HG03469 (cell line): ENCODE data around the gene ENPP3.
"Not testable (repeated sequence)": the region's sequence is repeated elsewhere in the genome, so short reads cannot be mapped to it uniquely, and the experiment has no call there.

Experiments
- ATAC-seq: cut with Tn5 transposase; IDR thresholded peaks from one replicate; pipeline ENCODE4 v1.9.1; 2021; ENCODE audit warnings: mild to moderate bottlenecking, moderate library complexity, moderate number of reproducible peaks; ENCODE audit not compliant: unreplicated experiment

ENPP3 gene

DNA sequence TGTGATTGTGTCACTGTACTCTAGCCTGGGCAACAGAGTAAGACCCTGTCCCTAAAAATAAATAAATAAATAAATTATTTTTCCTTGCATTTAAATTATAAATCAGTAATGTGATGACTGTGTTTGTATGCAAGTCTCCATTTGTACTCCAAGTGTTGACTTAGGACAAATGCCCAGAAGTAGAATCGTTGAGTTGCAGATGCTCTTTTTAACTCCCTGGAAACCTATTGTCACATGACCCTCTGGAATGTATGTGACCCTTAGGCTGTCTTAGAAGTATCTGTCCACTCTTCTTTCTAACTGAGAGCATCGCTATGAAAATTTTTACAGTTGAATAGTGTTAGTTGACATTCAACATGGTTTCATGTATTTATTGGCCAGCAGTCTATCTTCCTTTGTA is 45.3 kb downstream of the ENPP3 start:
- ATAC-seq: no peak

DNA sequence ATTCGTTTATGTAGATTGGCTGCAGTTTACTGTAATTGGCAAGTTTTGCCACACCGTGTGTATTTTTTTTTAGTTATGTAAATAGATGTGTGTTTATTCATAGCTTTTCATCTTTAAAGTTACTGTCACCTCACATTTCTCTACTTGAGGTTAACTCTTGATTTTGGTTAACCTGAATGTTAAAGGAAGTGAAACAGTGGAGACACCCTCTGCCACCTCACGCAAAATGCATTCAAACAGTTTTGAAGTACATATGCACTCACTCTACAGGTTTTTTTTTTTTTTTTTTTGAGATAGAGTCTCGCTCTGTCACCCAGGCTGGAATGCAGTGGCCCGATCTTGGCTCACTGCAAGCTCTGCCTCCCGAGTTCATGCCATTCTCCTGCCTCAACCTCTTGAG is 46.4 kb downstream of the ENPP3 start:
- ATAC-seq: peak; percentile 67

DNA sequence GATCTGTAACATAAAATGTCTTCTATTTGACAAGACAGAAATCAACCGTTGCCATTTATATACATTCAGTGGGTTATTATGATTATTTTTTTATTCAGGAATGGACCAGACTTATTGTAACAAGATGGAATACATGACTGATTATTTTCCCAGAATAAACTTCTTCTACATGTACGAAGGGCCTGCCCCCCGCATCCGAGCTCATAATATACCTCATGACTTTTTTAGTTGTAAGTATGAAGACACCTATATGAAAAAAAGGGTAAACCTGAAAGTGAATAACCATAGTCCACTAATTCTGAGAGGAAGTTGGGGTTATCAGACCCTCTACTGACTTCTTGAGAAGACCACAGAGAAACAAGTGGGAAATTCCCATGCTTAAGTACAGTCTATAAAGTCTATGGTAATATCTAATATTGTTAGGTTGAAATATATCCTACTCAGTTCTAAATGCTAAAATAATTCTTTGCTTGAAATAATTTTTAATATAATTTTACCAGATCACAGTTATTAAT is 48.2 kb downstream of the ENPP3 start:
- peak; percentile 59 for ATAC-seq

DNA sequence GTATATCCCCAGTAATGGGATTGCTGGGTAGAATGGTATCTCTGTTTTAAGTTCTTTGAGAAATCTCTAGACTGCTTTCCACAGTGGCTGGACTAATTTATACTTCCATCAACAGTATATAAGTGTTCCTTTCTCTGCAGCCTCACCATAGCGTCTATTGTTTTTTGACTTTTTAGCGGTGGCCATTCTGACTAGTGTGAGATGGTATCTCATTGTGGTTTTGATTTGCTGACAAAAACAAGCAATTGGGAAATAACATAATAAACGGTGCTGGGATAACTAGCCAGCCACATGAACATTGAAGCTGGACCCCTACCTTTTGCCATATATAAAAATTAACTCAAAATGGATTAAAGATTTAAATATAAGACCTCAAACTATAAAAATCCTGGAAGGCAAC is 49.9 kb downstream of the ENPP3 start:
- no peak for ATAC-seq

DNA sequence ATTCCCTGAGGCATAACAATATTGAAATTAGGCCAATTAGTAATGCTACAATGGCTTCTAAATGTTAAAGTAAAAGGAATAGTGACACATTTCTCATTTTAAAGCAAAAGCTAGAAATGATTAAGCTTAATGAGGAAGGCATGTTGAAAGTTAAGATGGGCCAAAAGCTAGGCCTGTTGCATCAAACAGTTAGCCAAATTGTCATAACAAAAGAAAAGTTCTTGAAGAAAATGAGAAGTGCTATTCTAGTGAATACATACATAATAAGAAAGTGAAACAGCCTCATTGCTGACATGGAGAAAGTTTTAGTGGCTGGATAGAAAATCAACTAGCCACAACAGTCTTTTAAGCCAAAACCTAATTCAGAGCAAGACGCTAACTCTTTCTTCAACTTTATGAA is 51.2 kb downstream of the ENPP3 start:
- ATAC-seq: peak; percentile 37

DNA sequence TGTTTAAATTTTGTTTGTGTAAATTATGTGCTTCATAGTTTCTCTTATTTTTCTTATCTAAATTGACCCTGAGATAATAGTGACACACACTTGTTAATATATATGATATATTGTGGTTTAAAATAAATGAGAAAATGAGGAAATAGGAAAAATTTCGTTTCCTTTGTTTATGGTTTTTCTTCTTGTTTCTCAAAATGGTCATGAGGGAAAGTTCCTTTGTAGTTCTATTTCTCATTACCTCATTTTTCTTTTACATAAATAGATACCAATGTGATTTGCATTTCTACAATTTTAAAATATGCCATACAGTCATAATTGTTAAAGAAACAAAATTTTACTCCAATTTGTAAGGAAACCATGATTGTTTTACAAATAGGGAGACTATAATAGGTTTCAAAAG is 54.9 kb downstream of the ENPP3 start:
- no peak for ATAC-seq

DNA sequence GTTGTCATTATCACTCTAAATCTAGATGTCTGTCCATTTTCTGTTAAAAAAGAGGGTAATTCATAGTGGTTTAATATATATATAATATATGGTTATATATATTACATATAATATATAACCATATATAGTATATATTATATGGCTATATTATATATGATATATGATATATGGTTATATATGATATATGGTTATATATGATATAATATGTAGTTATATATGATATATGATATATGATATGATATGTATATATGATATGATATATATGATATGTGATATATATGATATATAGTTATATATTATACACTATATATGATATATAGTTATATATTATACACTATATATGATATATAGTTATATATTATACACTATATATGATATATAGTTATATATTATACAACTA is 55.5 kb downstream of the ENPP3 start:
- no peak for ATAC-seq

DNA sequence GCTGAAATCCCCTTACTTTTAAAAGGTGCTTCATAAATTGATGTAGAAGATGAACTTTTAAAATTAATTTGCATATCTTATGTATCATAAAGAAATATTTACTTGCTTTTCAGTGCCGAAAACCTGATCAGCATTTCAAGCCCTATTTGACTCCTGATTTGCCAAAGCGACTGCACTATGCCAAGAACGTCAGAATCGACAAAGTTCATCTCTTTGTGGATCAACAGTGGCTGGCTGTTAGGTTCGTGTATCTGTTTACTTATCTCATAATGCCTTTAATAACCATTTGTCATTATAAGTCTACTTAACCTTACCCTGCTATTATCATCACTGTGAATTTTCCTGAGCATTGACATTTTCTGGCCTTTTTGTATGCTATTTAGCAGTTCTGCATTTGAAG is 56.3 kb downstream of the ENPP3 start:
- ATAC-seq: no peak

DNA sequence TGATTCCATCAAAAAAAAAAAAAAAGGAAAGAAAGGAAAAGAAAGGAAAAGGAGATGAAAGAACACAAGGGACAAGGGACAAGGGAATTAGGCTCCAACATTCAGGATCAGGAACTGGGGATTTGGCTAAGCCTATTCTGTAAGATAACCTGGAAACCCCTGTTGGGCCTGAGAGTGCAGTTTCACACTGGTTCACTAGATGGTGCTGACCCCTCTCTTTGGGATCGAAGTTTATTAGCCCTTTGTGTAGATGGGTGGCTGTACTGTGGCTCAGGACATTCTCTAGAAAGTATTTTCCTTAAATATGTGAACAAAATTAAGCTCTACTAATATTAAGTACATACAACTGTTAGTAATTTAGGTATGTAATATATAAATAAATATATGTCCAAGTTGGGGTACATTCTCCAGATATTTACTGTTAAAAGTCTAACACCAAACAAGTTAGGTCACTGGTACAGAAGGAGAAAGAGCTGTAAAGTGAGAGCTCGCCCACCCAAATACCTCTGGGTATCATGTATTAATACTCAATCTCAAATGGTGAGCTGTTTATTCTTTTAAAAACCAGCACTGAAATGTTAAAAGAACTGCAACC is 57.8 kb downstream of the ENPP3 start:
- peak; percentile 79 for ATAC-seq

DNA sequence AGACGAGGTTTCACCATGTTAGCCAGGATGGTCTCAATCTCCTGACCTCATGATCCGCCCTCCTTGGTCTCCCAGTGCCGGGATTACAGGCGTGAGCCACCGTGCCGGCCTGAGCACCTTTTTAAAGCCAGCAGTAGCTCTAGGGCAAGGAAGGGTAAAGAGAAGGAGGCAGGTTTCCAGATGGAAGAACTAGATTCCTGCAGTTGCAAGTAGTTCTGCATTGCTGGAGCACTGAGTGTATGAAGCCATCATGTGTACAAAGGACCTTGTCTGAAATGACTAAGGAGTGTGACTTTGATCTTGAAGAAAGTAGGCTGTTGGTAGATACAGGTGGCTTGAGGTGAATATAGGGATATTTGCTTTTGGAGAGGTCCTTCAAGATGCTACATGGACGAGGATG is 59.9 kb downstream of the ENPP3 start:
- ATAC-seq: no peak

DNA sequence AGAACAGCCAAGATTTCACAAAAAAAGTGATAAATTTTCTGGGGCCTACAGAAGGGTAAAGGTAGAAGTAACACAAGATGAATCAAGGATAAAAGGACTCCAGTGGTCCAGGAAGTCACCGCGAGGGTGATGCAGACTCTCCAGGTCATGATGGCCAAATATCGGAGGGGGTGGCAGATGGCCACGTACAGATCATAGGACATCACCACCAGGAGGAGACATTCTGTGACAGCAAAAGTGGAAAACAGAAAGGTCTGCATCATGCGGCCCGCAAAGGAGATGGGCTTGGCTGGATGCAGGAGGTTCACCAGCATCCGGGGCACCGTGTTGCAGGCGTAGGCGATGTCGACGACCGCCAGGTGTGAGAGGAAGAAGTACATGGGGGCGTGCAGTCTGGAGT is 63.7 kb downstream of the ENPP3 start:
- not testable (repeated sequence) for ATAC-seq

DNA sequence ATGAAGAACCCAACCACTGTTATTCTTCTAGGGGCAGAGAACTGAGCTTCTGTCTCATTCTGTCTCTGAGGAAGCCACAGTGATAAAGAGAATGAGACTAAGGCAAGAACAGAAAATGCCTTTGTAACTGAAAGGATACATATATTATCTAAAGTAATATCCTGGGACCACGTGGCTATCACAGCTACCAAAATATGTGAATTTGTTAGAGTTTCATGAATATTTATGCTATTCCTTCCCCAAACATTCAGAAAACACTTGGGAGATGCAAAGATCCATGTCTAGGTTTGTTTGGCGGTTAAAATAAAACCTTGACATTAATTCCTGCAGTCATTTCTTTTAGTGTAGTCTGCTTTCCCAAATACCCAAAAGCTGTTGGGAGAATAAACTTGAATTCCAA is 66.8 kb downstream of the ENPP3 start:
- not testable (repeated sequence) for ATAC-seq

DNA sequence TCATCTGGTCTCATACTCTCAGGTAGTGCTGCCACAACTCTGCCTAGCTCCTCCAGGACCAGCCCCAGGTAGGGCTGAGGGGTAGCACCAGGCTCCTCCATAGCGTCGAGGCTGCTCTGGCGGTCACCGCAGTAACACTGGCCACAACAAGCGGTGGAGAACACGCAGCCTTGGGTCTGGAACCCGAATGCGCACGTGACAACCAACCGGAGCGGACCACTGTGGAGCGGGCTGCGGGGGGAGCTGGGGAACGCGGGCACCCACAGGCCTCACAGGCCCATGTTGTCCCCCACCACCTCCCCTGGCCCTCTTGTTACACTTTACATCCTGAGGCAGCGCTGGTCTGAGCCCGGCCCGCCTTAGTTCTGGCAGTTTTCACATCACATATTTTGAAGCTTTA is 73.8 kb downstream of the ENPP3 start, which contains the start of gene CTAGE9:
Gene CTAGE9, minus strand, starts transcription at position 101 of the 400 bp plus-strand sequence. Its CDS starts 0 bp downstream, at position 101.
- ATAC-seq: not testable (repeated sequence)

DNA sequence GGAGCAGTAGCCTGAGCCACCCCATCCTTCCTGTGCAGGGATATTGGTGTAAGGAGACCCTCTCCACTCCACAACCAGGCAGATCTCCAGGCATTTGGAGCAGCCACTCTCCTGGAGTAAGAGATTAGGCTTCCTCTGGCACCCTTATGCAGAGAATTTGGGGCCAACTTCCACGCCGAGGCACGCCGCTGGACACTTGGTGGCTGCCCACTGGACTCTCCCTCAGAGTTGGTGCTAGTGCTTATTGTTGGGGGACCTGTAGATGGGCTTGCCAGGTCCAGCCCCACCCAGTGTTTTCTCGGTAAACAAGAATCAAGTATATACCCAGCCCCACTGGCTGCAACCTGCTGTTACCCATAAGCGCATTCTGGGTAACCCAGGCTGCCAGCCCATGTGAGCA is 78.5 kb downstream of the ENPP3 start:
- ATAC-seq: not testable (repeated sequence)

DNA sequence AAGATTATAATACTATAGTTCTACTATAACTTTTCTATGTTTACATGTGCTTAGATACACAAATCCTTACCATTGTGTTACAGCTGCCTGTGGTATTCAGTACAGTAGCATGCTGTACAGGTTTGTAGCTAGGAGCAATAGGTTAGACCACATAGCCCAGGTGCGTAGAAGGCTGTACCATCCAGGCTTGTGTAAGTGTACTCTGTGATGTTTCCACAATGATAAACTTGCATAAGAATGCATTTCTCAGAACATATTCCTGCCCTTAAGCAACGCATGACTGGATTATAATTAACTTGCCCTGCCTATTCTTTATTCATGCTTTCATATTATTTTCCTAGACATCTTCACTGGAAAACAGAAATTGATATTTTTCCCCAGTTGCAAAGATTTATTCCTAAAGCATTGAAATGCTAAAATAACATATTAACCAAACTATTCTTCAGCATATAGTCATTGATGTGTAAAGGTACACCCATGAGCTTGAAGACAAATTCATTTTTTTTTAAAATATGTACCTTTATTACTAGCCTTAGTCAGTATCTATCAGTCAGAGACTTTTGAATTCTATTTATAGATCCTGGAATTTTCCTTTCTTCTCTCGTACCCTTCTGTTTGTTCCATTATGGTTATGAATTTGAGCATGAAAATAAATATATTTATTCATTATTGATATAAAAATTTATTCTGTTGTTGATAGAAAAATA is 80.9 kb downstream of the ENPP3 start:
- no peak for ATAC-seq

DNA sequence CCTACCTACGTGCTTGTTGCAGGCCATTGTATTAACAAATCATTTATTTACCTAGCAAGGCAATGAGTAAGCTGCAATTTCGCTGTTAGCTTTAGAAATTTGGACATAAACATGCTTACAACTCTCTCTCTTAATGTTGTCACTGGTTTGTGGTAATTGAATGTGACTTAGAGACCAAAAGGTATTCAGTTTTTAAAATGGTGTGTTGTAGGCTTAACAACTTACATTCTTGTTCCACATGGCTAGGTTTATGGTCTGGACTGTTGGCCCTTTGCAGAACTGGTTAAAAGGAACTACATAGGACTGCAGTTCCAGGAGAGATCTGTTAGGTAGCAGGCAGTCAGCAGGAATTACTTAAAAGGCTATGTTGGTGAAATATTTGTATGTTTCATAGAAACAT is 84.1 kb downstream of the ENPP3 start:
- no peak for ATAC-seq

DNA sequence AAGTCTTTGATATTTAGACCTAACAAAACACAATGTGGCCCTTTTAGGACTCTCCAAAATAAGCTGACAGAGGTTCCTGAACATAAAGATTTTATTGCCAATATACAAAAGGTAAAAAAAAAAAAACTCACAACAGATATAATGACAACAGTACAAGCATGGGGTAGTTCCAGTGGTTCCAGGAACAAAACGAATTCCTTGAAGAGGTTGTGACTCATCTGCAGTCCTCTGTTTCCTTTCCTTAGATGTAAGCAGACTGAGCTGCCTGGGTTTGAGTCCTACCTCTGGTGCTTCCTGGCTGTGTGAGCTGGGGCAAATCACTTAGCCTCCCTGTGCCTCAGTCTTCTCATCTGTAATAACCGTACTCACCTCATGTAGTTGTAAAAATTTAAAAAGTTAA is 87.0 kb downstream of the ENPP3 start:
- ATAC-seq: no peak

DNA sequence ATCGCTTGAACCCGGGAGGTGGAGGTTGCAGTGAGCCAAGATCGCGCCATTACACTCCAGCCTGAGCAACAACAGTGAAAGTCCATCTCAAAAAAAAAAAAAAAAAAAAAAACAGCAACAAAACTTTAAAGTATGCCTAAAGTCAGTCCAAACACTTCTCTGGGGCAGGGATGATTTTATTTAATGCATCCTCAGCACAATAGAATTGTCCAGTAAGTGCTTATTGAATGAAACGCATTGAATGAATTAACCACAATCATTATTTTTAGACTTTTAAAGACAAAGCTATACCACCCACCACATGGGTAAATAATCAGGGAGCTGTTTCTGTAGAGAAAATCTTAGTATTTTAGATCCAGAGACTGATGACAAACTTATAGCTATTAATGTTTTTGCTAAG is 90.4 kb downstream of the ENPP3 start:
- no peak for ATAC-seq

DNA sequence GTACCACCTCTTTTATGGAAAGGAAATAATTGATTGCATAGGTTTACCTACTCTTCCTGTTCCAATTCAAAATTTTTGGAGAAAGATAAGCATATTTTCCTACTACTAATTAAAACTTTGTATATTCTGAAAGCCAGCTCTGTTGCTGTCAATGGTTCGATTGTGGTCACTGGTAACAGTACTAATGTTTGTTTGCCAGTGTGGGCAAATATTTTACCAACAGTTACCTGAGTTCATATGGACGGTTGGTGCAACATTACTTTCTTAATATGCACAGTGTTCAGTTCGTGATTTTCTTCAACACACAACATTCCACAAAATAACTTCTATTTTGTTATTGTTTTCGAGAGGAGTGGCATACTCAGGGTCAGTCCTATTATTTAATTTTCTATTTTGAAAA is 90.8 kb downstream of the ENPP3 start:
- ATAC-seq: no peak

DNA sequence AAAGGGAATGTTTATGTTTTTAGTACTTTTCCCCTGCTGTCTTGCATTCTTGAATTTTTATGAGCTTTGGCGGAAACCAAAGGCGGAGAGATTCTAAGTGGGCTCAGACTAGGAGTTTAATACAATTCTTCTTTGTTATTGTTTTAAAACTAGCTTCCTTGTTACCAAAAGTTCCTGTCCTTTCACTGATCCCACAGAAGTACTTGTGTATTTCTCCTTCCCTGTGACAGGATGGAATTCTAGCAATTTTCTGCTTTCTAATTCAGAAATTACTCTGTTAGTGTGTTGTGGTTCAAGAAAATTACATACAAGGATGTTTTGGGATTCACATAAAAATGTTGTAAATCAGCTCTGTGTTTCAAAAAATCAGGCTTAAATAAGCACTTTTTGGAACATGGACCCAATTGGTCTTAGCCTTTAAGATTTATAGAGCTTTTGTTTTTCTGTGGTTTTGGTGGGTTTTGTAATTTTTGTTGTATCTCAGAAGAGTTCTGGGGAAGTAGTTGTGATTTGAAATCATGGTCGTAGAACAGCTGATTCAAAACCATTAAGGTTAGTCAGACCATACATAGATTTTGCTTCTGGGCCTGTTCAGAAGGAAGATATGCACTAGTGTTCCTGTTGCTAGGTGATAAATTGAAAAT is 91.3 kb downstream of the ENPP3 start:
- ATAC-seq: no peak

DNA sequence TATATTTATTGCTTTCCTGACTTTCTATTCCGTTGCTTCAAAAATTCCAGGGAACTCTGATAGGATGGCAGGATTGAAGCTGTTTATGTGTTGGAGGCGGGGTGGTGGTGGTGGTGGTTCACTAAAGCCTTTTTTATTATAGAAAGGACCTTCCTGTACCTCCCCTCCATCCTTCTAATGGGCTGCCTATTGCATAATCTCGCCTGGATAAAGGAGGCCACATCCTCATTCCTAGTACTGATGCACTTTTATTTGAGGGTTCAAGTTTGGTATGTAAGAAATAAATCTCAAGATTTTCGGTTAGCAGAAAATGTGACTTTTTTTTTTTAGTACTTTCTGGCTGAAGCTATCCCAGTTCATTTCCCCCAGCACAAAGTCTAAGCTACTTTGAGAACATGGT is 92.4 kb downstream of the ENPP3 start:
- no peak for ATAC-seq

DNA sequence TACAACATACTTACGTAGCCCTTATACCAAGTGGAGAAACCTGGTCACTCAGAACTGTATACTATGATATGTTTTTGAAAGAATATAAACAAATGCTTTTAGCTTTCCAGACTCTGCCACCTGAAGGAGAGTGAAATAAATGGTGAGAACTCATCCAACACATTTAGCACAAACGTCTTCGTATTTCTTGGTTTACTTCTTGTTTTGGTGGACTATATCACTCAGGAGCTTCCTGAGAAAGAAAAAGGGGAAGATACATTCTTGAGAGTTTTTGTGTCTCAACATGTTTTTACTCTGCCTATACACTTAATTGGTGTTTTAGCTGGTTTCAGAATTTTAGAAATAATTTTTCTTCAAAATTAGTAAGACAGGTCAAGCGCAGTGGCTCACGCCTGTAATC is 93.2 kb downstream of the ENPP3 start:
- no peak for ATAC-seq
